OCI-LY7 (cell line): ENCODE results near the gene STX17. TPM values are rescaled to one million over a fixed set of nuclear protein-coding genes. Genes with fewer than 3 reads are reported as not detected.

Experiments
- BruUV-seq: library from RNA; stranded (reverse); fragments of 400-500 nt; replicated peaks from 2 replicates; lab custom pipeline; 2021; lab: Mats Ljungman, UMichigan
- CTCF ChIA-PET: fragments of 300-600 bp; sonication (Branson Sonifier 250); formaldehyde crosslinking; loops from one replicate; lab custom pipeline; 2022; ENCODE audit warnings: antibody characterized with exemption; ENCODE audit not compliant: unreplicated experiment; lab: Charles Lee
- POLR2A ChIA-PET: fragments of 300-600 bp; sonication (Branson Sonifier 250); formaldehyde crosslinking; loops from one replicate; lab custom pipeline; 2022; ENCODE audit warnings: antibody characterized with exemption; lab: Charles Lee
- DNase-seq: peaks from one replicate; pipeline ENCODE4 v3.0.0-alpha.2; 2015; ENCODE audit warnings: low spot score
- H2AFZ ChIP-seq: fragments of 200-600 bp; sonication (generic), shearing (Covaris generic); 2 replicates; pipeline ENCODE4 v1.6.1; 2014; ENCODE audit warnings: mild to moderate bottlenecking, antibody characterized with exemption, low read length, moderate library complexity
- H3K27ac ChIP-seq: fragments of 200-600 bp; sonication (generic); 2 replicates; pipeline ENCODE4 v1.5.1; 2014; ENCODE audit warnings: mixed run types, low read depth, mild to moderate bottlenecking, moderate library complexity, low read length, inconsistent platforms; ENCODE audit not compliant: poor library complexity, severe bottlenecking
- H3K36me3 ChIP-seq: fragments of 200-600 bp; sonication (generic); 2 replicates; pipeline ENCODE4 v1.6.1; 2014; ENCODE audit warnings: mild to moderate bottlenecking, antibody characterized with exemption, low read length, moderate library complexity, mixed read lengths; ENCODE audit not compliant: insufficient read depth
- H3K4me1 ChIP-seq: fragments of 200-600 bp; sonication (generic); 2 replicates; pipeline ENCODE4 v1.5.1; 2014; ENCODE audit warnings: mild to moderate bottlenecking, low read length; ENCODE audit not compliant: insufficient read depth, poor library complexity, severe bottlenecking
- H3K4me2 ChIP-seq: fragments of 200-600 bp; sonication (generic); 2 replicates; pipeline ENCODE4 v1.6.1; 2014; ENCODE audit warnings: mild to moderate bottlenecking, low read length
- H3K4me3 ChIP-seq: fragments of 200-600 bp; sonication (generic); 2 replicates; pipeline ENCODE4 v1.5.1; 2014; ENCODE audit warnings: mild to moderate bottlenecking, low read depth, low read length; ENCODE audit not compliant: poor library complexity, severe bottlenecking
- H3K79me2 ChIP-seq: fragments of 200-600 bp; sonication (generic); 2 replicates; pipeline ENCODE4 v1.6.1; 2016; ENCODE audit warnings: low read depth, mild to moderate bottlenecking, low read length, moderate library complexity, mixed read lengths; ENCODE audit not compliant: insufficient read depth
- H3K9me2 ChIP-seq: fragments of 200-600 bp; sonication (generic); 2 replicates; pipeline ENCODE4 v1.6.1; 2016; ENCODE audit warnings: mild to moderate bottlenecking, low read length, mixed read lengths; ENCODE audit not compliant: insufficient read depth
- H3K9me3 ChIP-seq: fragments of 200-600 bp; sonication (generic); 2 replicates; pipeline ENCODE4 v1.6.1; 2014; ENCODE audit warnings: mild to moderate bottlenecking, mixed run types, low read length, mixed read lengths
- H4K20me1 ChIP-seq: fragments of 200-600 bp; sonication (generic); 2 replicates; pipeline ENCODE4 v1.6.1; 2014; ENCODE audit warnings: mild to moderate bottlenecking, antibody characterized with exemption, low read length, moderate library complexity, mixed read lengths; ENCODE audit not compliant: insufficient read depth
- CTCF ChIP-seq: fragments of 200-600 bp; sonication (generic); conservative IDR thresholded peaks from 2 replicates; pipeline ENCODE4 v1.5.1; 2014; ENCODE audit warnings: mild to moderate bottlenecking, antibody characterized with exemption, low read length, moderate library complexity, mixed read lengths
- EZH2phosphoT487 ChIP-seq: fragments of 200-600 bp; sonication (generic); IDR thresholded peaks from 2 replicates; pipeline ENCODE4 v1.6.1; 2018; ENCODE audit warnings: low read depth, borderline replicate concordance, mild to moderate bottlenecking, mixed run types, antibody characterized with exemption, low read length, moderate library complexity, mixed read lengths
- intact Hi-C: fragments of 100-400 bp; cut with micrococcal nuclease; formaldehyde crosslinking; loops from one replicate; pipeline ENCODE4 v1.10.0; 2022; ENCODE audit not compliant: unreplicated experiment
- total RNA-seq, 2 experiments: library from RNA; depleted of rRNA in 1 of 2; stranded (reverse); fragments of >200 nt in 1 of 2; shearing (Covaris generic) in 1 of 2; gene quantifications; 2 replicates each; pipeline ENCODE4 v1.2.3, GENCODE V29; 2014 to 2022

The STX17 gene
- total RNA-seq, 2 experiments from 2014 or later: 12.1 to 21.5 TPM

DNA sequence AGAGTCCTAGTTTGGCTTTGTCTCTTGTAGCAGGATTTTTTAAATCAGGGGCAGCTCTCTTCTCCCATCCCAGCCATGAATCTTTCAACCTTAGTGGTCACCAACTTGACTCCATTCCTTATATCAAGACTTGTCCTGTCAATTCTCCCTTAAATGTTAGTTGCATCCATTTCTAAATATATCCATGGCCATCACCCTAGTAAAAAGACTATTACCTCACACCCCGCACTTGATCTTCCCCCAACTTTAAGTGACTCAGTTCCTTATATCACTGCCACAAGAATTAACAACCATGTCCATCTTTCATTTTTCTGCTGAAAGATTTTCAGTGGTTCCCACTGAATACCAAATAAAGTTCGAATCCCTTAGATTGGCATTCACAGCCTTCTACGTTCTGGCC lies 67.0 kb downstream of the STX17 start:
- Histone ChIP-seq H3K9me2 (no peaks in the 10 kb centered on the region), H3K9me3 (no peaks in the 10 kb centered on the region), H3K4me1 (no peaks in the 10 kb centered on the region), H4K20me1 (no peaks in the 10 kb centered on the region), H3K27ac (no peak overlapping the region), H3K4me2 (no peak overlapping the region), H3K36me3 (peaks cover 21% of the 10 kb centered on the region; the same call in 1 of the 2 replicates), H3K79me2 (no peaks in the 10 kb centered on the region), H2AFZ (no peak overlapping the region), H3K4me3 (no peak overlapping the region)
- DNase-seq: no peak
- TF ChIP-seq EZH2phosphoT487 (no peak), CTCF (no peak)
- CTCF ChIA-PET: no interaction called here
- BruUV-seq: no TSS peak
- POLR2A ChIA-PET: interaction anchor here (0.9 kb wide), 1 partner anchor 14 kb away, joined by 7 read pairs; no protein-coding TSS in a partner anchor
- intact Hi-C loops: no loop called here

GRCh38 chr9:99977033-99977792 lies 70.8 kb downstream of the STX17 start:
- no peak for DNase-seq
- Histone ChIP-seq H3K9me2 (no peaks in the 10 kb centered on the region), H2AFZ (no peak overlapping the region), H4K20me1 (no peaks in the 10 kb centered on the region), H3K4me1 (no peaks in the 10 kb centered on the region), H3K79me2 (no peaks in the 10 kb centered on the region), H3K4me3 (no peak overlapping the region), H3K27ac (no peak overlapping the region), H3K36me3 (peaks cover 13% of the 10 kb centered on the region; the same call in 1 of the 2 replicates), H3K9me3 (no peaks in the 10 kb centered on the region), H3K4me2 (no peak overlapping the region)
- intact Hi-C loops: no loop called here
- ChIA-PET POLR2A (interaction anchor here (0.7 kb wide), 1 partner anchor 8 kb away, joined by 5 read pairs; no protein-coding TSS in a partner anchor), CTCF (no interaction called here)
- no peak for TF ChIP-seq CTCF
- no peak for TF ChIP-seq EZH2phosphoT487
- no TSS peak for BruUV-seq

GRCh38 chr9:99978221-99978620 lies 71.8 kb downstream of the STX17 start:
- H3K79me2 ChIP-seq: no peaks in the 10 kb centered on the region
- H3K4me2 ChIP-seq: no peak overlapping the region
- intact Hi-C loops: no loop called here
- no peak overlapping the region for H3K4me3 ChIP-seq
- POLR2A ChIA-PET: interaction anchor here (0.7 to 1.6 kb wide), 3 partner anchors 9 to 31 kb away, joined by 3 to 6 read pairs (median 5); no protein-coding TSS in a partner anchor
- H2AFZ ChIP-seq: no peak overlapping the region
- no peaks in the 10 kb centered on the region for H3K9me2 ChIP-seq
- TF ChIP-seq CTCF (no peak), EZH2phosphoT487 (no peak)
- no peak for DNase-seq
- H4K20me1 ChIP-seq: no peaks in the 10 kb centered on the region
- H3K36me3 ChIP-seq: peaks cover 22% of the 10 kb centered on the region
- H3K9me3 ChIP-seq: no peaks in the 10 kb centered on the region
- no peaks in the 10 kb centered on the region for H3K4me1 ChIP-seq
- BruUV-seq: no TSS peak
- CTCF ChIA-PET: no interaction called here
- H3K27ac ChIP-seq: no peak overlapping the region
